ENCODE data around the gene QRICH1.
A peak's percentile ranks its signal among the peaks of the same experiment; 100 is the strongest.
"Not testable (repeated sequence)": the region's sequence is repeated elsewhere in the genome, so short reads cannot be mapped to it uniquely, and the experiment has no call there.

QRICH1 gene

GRCh38 chr3:49015765-49016164 lies 78.1 kb downstream of the QRICH1 start:
- no peak for DNase-seq

- no peak for DNase-seq
Measured at GRCh38 chr3:49015072-49015471, 78.8 kb downstream of the QRICH1 start.

- DNase-seq, result peak; percentile 51
Measured at GRCh38 chr3:49013738-49014660, 79.9 kb downstream of the QRICH1 start.

- DNase-seq, result no peak
Measured at GRCh38 chr3:49013113-49013737, 80.6 kb downstream of the QRICH1 start.

- no peak for DNase-seq
Measured at GRCh38 chr3:49012441-49013017, 81.3 kb downstream of the QRICH1 start.

GRCh38 chr3:49009396-49009795 lies 84.5 kb downstream of the QRICH1 start:
- no peak for DNase-seq

- DNase-seq, result not testable (repeated sequence)
Measured at GRCh38 chr3:49008627-49009026, 85.2 kb downstream of the QRICH1 start.

- DNase-seq, result peak; percentile 88
Measured at GRCh38 chr3:49007771-49008528, 85.9 kb downstream of the QRICH1 start.

GRCh38 chr3:49007068-49007770 lies 86.7 kb downstream of the QRICH1 start, which contains the start of gene WDR6:
Gene WDR6, plus strand, starts transcription at chr3:49007391. Its CDS starts 41 bp downstream, at chr3:49007432.
- DNase-seq, result peak; percentile 98

GRCh38 chr3:49006408-49007067 lies 87.3 kb downstream of the QRICH1 start:
- no peak for DNase-seq

GRCh38 chr3:49005998-49006397 lies 87.9 kb downstream of the QRICH1 start:
- DNase-seq, result no peak

GRCh38 chr3:49005303-49005680 lies 88.6 kb downstream of the QRICH1 start:
- no peak for DNase-seq

GRCh38 chr3:49004352-49005302 lies 89.2 kb downstream of the QRICH1 start:
- no peak for DNase-seq

- no peak for DNase-seq
Measured at GRCh38 chr3:49001155-49001554, 92.7 kb downstream of the QRICH1 start.

- no peak for DNase-seq
Measured at GRCh38 chr3:48999085-48999858, 94.6 kb downstream of the QRICH1 start.

- DNase-seq, result no peak
Measured at GRCh38 chr3:48997714-48998637, 95.9 kb downstream of the QRICH1 start.

- no peak for DNase-seq
Measured at GRCh38 chr3:48997102-48997635, 96.7 kb downstream of the QRICH1 start.

- no peak for DNase-seq
Measured at GRCh38 chr3:48996640-48997039, 97.2 kb downstream of the QRICH1 start.
